ENCODE data around the gene ZNF619. TPM values are rescaled to one million over a fixed set of nuclear protein-coding genes. Genes with fewer than 3 reads are reported as not detected.

The ZNF619 gene
- total and polyA plus RNA-seq, 2 of the 13 experiments (the other 11 are each of a cell fraction or from before 2014, with no cell fraction given) = 0.83 to 5.2 TPM

GRCh38 chr3:40524568-40525285 is 47.8 kb downstream of the ZNF619 start, which contains the start of gene ZNF621 (continued):
- TF ChIP-seq ZBTB34 (CRISPR knock-in tag; IDR thresholded peaks at IDR 0.05) (peak; percentile 80; the same call in 1 of the 2 replicates), ZNF629 (CRISPR knock-in tag; conservative IDR thresholded peaks at IDR 0.05) (no peak), TAF1 (CRISPR knock-in tag; IDR thresholded peaks at IDR 0.05) (peak; percentile 95), FOXP4 (CRISPR knock-in tag; IDR thresholded peaks at IDR 0.05) (peak; percentile 48; the same call in 1 of the 2 replicates), KLF6 (CRISPR knock-in tag; IDR thresholded peaks at IDR 0.05) (no peak; the same call in 1 of the 2 replicates), SNAPC5 (CRISPR knock-in tag; IDR thresholded peaks at IDR 0.05; ENCODE audit: borderline replicate concordance) (0 out of 2 replicates have a peak, but pooled peaks have one; percentile 56), ZNF543 (CRISPR knock-in tag; IDR thresholded peaks at IDR 0.05) (peak; percentile 95), MEIS1 (CRISPR knock-in tag; IDR thresholded peaks at IDR 0.05; ENCODE audit: borderline replicate concordance) (no peak; the same call in 1 of the 2 replicates), NONO (IDR thresholded peaks at IDR 0.05) (no peak), NONO (CRISPR knock-in tag; conservative IDR thresholded peaks at IDR 0.05) (peak; percentile 80), CERS6 (CRISPR knock-in tag; IDR thresholded peaks at IDR 0.05) (no peak), PHB2 (IDR thresholded peaks at IDR 0.05; ENCODE audit: partially characterized antibody) (no peak), SAFB2 (CRISPR knock-in tag; IDR thresholded peaks at IDR 0.05; ENCODE audit: borderline replicate concordance, low read depth) (peak; percentile 85; the same call in 1 of the 2 replicates), ZBTB37 (CRISPR knock-in tag; IDR thresholded peaks at IDR 0.05) (0 out of 2 replicates have a peak, but pooled peaks have one; percentile 28), SP5 (CRISPR knock-in tag; IDR thresholded peaks at IDR 0.05; ENCODE audit: borderline replicate concordance, low read depth) (peak; percentile 66; the same call in 1 of the 2 replicates)

Measured in HepG2 (cell line).